A673 (cell line): ENCODE measurements around the gene OBSCN. TPM values are rescaled to one million over a fixed set of nuclear protein-coding genes. Genes with fewer than 3 reads are reported as not detected.

Experiments
- BruUV-seq: library from RNA; stranded (reverse); fragments of 400-500 nt; replicated peaks from 2 replicates; lab custom pipeline; 2021; lab: Mats Ljungman, UMichigan
- CTCF ChIA-PET: fragments of 300-600 bp; sonication (Branson Sonifier 250); formaldehyde crosslinking; loops from one replicate; lab custom pipeline; 2022; ENCODE audit warnings: antibody characterized with exemption; lab: Charles Lee
- POLR2A ChIA-PET: fragments of 300-600 bp; sonication (Branson Sonifier 250); formaldehyde crosslinking; loops from one replicate; lab custom pipeline; 2022; ENCODE audit warnings: antibody characterized with exemption; ENCODE audit not compliant: low non-redundant PET; lab: Charles Lee
- DNase-seq: peaks from one replicate; pipeline ENCODE4 v3.0.0-alpha.2; 2015; ENCODE audit warnings: low spot score
- H3K27ac ChIP-seq: fragments of 200-600 bp; sonication (generic); 2 replicates; pipeline ENCODE4 v1.5.1; 2016; ENCODE audit warnings: mixed run types, low read depth, mild to moderate bottlenecking, mixed read lengths, antibody characterized with exemption, low read length; ENCODE audit not compliant: poor library complexity, severe bottlenecking
- H3K27me3 ChIP-seq: fragments of 200-600 bp; sonication (generic); replicated peaks from 2 replicates; pipeline ENCODE4 v1.6.1; 2017; ENCODE audit warnings: mixed run types, low read depth, mild to moderate bottlenecking, mixed read lengths, antibody characterized with exemption, low read length; ENCODE audit not compliant: insufficient read depth, poor library complexity
- H3K36me3 ChIP-seq: fragments of 200-600 bp; sonication (generic); 2 replicates; pipeline ENCODE4 v1.6.1; 2016; ENCODE audit warnings: mixed run types, mild to moderate bottlenecking, mixed read lengths, antibody characterized with exemption, low read length; ENCODE audit not compliant: insufficient read depth, poor library complexity, severe bottlenecking
- H3K4me1 ChIP-seq: fragments of 200-600 bp; sonication (generic); 2 replicates; pipeline ENCODE4 v1.6.1; 2017; ENCODE audit warnings: mixed run types, mild to moderate bottlenecking, mixed read lengths, antibody characterized with exemption, low read length; ENCODE audit not compliant: insufficient read depth, poor library complexity, severe bottlenecking
- H3K4me3 ChIP-seq: fragments of 200-600 bp; sonication (generic); 2 replicates; pipeline ENCODE4 v1.5.1; 2016; ENCODE audit warnings: low read depth, mixed run types, mild to moderate bottlenecking, mixed read lengths, low read length; ENCODE audit not compliant: poor library complexity, severe bottlenecking
- H3K9me3 ChIP-seq: fragments of 200-600 bp; sonication (generic); 2 replicates; pipeline ENCODE4 v1.6.1; 2016; ENCODE audit warnings: mixed run types, low read depth, mild to moderate bottlenecking, mixed read lengths, antibody characterized with exemption, low read length; ENCODE audit not compliant: poor library complexity, severe bottlenecking
- CTCF ChIP-seq: fragments of 300-800, 200-600 bp; sonication (generic); conservative IDR thresholded peaks from 2 replicates; pipeline ENCODE4 v1.5.1; 2017; ENCODE audit warnings: low read depth, mild to moderate bottlenecking, antibody characterized with exemption, low read length, moderate library complexity, mixed read lengths
- EZH2 ChIP-seq: fragments of 200-600 bp; sonication (generic); IDR thresholded peaks from 2 replicates; pipeline ENCODE4 v1.6.1; 2017; ENCODE audit warnings: borderline replicate concordance, low read depth, mild to moderate bottlenecking, mixed read lengths, antibody characterized with exemption, low read length; ENCODE audit not compliant: poor library complexity, severe bottlenecking
- intact Hi-C: fragments of 100-400 bp; cut with micrococcal nuclease; formaldehyde crosslinking; loops from one replicate; pipeline ENCODE4 v1.10.0; 2022; ENCODE audit not compliant: unreplicated experiment
- total RNA-seq: library from RNA; stranded (reverse); gene quantifications from 2 replicates; pipeline ENCODE4 v1.2.3, GENCODE V29; 2021

OBSCN gene
- total RNA-seq, 1 experiment from 2014 or later: 37.7 TPM

GRCh38 chr1:228390649-228391048 is 182.8 kb downstream of the OBSCN start:
- no peak for DNase-seq
- no peaks in the 10 kb centered on the region for H3K9me3 ChIP-seq
- no peaks in the 10 kb centered on the region for H3K27me3 ChIP-seq
- H3K4me3 ChIP-seq: no peak overlapping the region
- H3K27ac ChIP-seq: peak overlapping the region; percentile 84
- intact Hi-C loops: no loop called here
- H3K4me1 ChIP-seq: peaks cover 33% of the 10 kb centered on the region
- ChIA-PET CTCF (interaction anchor here (0.6 kb wide), 1 partner anchor 16 kb away, joined by 3 read pairs; no protein-coding TSS in a partner anchor), POLR2A (no interaction called here)
- BruUV-seq: no TSS peak
- H3K36me3 ChIP-seq: peaks cover 15% of the 10 kb centered on the region
- TF ChIP-seq EZH2 (no peak), CTCF (no peak)

GRCh38 chr1:228391411-228392020 is 183.7 kb downstream of the OBSCN start:
- POLR2A ChIA-PET: no interaction called here
- intact Hi-C loops: no loop called here

GRCh38 chr1:228392111-228392936 is 184.5 kb downstream of the OBSCN start:
- POLR2A ChIA-PET: no interaction called here
- no TSS peak for BruUV-seq
- CTCF ChIA-PET: no interaction called here
- Histone ChIP-seq H3K27me3 (no peaks in the 10 kb centered on the region), H3K4me1 (peaks cover 33% of the 10 kb centered on the region), H3K9me3 (no peaks in the 10 kb centered on the region), H3K4me3 (no peak overlapping the region), H3K36me3 (peaks cover 30% of the 10 kb centered on the region), H3K27ac (peak overlapping the region; percentile 84)
- no peak for TF ChIP-seq CTCF
- no peak for TF ChIP-seq EZH2
- DNase-seq: peak; percentile 95
- intact Hi-C loops: no loop called here

More at GRCh38 chr1:228391411-228392020, 183.7 kb downstream of the OBSCN start:
- H3K4me1 ChIP-seq: peaks cover 33% of the 10 kb centered on the region
- no peak overlapping the region for H3K4me3 ChIP-seq
- H3K36me3 ChIP-seq: peaks cover 24% of the 10 kb centered on the region
- no peaks in the 10 kb centered on the region for H3K27me3 ChIP-seq
- DNase-seq: no peak
- H3K27ac ChIP-seq: peak overlapping the region; percentile 84
- H3K9me3 ChIP-seq: no peaks in the 10 kb centered on the region
- CTCF ChIA-PET: no interaction called here
- no TSS peak for BruUV-seq
- no peak for TF ChIP-seq CTCF
- no peak for TF ChIP-seq EZH2
